ENCODE data around the gene GPR107. TPM values are rescaled to one million over a fixed set of nuclear protein-coding genes. Genes with fewer than 3 reads are reported as not detected.

Gene GPR107
- polyA plus RNA-seq, 2 of the 4 experiments (the other 2 are of a cell fraction): 28.1 to 45.1 TPM

DNA sequence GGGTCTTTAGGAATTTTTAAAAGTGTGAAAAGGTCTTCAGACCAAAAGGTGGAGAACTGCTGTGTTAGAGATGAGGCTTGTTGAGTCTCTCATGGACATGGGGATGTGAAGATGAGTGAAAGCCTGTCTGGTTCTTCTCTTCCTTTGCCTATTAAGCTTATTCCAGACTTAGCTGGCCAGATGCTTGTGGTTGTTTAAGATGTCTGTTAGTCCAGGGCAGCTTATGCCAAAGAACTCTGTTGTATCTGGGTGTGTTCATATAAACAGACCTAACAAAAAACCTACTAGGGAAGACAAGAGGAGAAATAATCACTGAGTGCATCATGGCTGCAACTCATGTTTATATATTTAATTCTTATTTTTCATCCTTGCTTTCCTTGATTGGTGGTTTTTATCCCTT is 61.0 kb downstream of the GPR107 start:
- Histone ChIP-seq H3K9me3 (no peaks in the 10 kb centered on the region), H3K4me2 (no peak overlapping the region), H3K27ac (no peak overlapping the region), H3K4me1 (peaks cover 13% of the 10 kb centered on the region), H3K4me3 (no peak overlapping the region)
- CTCF ChIA-PET: interaction anchor here (1.3 kb wide), 1 partner anchor 129 kb away, joined by 3 read pairs; no protein-coding TSS in a partner anchor
- no peak for FAIRE-seq
- POLR2A ChIA-PET: no interaction called here
- TF ChIP-seq REST (IDR thresholded peaks at IDR 0.05): no peak
- no peak for TF ChIP-seq POLR2AphosphoS2 (conservative IDR thresholded peaks at IDR 0.05; ENCODE audit: low read length)
- no peak for TF ChIP-seq TP53 (CRISPR knock-in tag; IDR thresholded peaks at IDR 0.05)
- TF ChIP-seq, protein P1, sequence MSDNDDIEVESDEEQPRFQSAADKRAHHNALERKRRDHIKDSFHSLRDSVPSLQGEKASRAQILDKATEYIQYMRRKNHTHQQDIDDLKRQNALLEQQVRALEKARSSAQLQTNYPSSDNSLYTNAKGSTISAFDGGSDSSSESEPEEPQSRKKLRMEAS (IDR thresholded peaks at IDR 0.05): no peak
- TF ChIP-seq HOXB13 (CRISPR knock-in tag; IDR thresholded peaks at IDR 0.05; ENCODE audit: low read depth): no peak
- TF ChIP-seq RFX5 (IDR thresholded peaks at IDR 0.05): no peak
- TF ChIP-seq HEYL (CRISPR knock-in tag; IDR thresholded peaks at IDR 0.05): no peak
- no peak for TF ChIP-seq JUNB (IDR thresholded peaks at IDR 0.05)
- TF ChIP-seq ZNF302 (CRISPR knock-in tag; IDR thresholded peaks at IDR 0.05): no peak
- DNase-seq (ENCODE audit: low read depth in 1 of 2, low spot score in 1 of 2): no peak
- ATAC-seq: no peak

- Histone ChIP-seq H3K4me2 (no peak overlapping the region), H3K9me3 (no peaks in the 10 kb centered on the region), H3K27ac (no peak overlapping the region), H3K4me1 (peaks cover 13% of the 10 kb centered on the region), H3K4me3 (no peak overlapping the region)
- CTCF ChIA-PET: interaction anchor here (0.6 to 2.8 kb wide), 3 partner anchors 9 to 127 kb away, joined by 4 to 20 read pairs (median 4); no protein-coding TSS in a partner anchor
- ATAC-seq (no peak), DNase-seq (ENCODE audit: low read depth in 1 of 2, low spot score in 1 of 2) (no peak), FAIRE-seq (no peak)
- WGBS (ENCODE audit: missing lambda C conversion rate): 88% methylated on average over 9 of the region's 9 CpGs
- TF ChIP-seq RFX5 (IDR thresholded peaks at IDR 0.05) (no peak), FOXS1 (CRISPR knock-in tag; IDR thresholded peaks at IDR 0.05) (no peak), CHD4 (IDR thresholded peaks at IDR 0.05; ENCODE audit: borderline replicate concordance) (no peak), HOXB13 (CRISPR knock-in tag; IDR thresholded peaks at IDR 0.05; ENCODE audit: low read depth) (no peak), TFCP2L1 (CRISPR knock-in tag; IDR thresholded peaks at IDR 0.05) (no peak), CBX2 (IDR thresholded peaks at IDR 0.05; ENCODE audit: borderline replicate concordance, low read depth) (no peak), EP300 (IDR thresholded peaks at IDR 0.05) (no peak), FOSL2 (IDR thresholded peaks at IDR 0.05) (no peak), FOSL2 (CRISPR knock-in tag; IDR thresholded peaks at IDR 0.05) (no peak), USF2 (IDR thresholded peaks at IDR 0.05) (no peak), RARB (CRISPR knock-in tag; IDR thresholded peaks at IDR 0.05) (no peak), HEYL (CRISPR knock-in tag; IDR thresholded peaks at IDR 0.05) (no peak)
- POLR2A ChIA-PET: no interaction called here
These were observed 62.6 kb downstream of the GPR107 start for GRCh38 chr9:130116346-130116745.

- TF ChIP-seq JUN (IDR thresholded peaks at IDR 0.05) (no peak), RCOR1 (IDR thresholded peaks at IDR 0.05; ENCODE audit: low read depth, low read length) (no peak), CBX2 (IDR thresholded peaks at IDR 0.05; ENCODE audit: borderline replicate concordance, low read depth) (no peak), KDM5A (IDR thresholded peaks at IDR 0.05) (no peak), HOXB5 (CRISPR knock-in tag; IDR thresholded peaks at IDR 0.05) (no peak), GATA3 (IDR thresholded peaks at IDR 0.05; ENCODE audit: borderline replicate concordance) (no peak), NR3C1 (IDR thresholded peaks at IDR 0.05) (no peak), FOSB (CRISPR knock-in tag; IDR thresholded peaks at IDR 0.05) (no peak), CHD2 (IDR thresholded peaks at IDR 0.05; ENCODE audit: low read length, partially characterized antibody) (no peak)
- TF ChIP-seq, protein P2, sequence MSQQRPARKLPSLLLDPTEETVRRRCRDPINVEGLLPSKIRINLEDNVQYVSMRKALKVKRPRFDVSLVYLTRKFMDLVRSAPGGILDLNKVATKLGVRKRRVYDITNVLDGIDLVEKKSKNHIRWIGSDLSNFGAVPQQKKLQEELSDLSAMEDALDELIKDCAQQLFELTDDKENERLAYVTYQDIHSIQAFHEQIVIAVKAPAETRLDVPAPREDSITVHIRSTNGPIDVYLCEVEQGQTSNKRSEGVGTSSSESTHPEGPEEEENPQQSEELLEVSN (IDR thresholded peaks at IDR 0.05; ENCODE audit: borderline replicate concordance, low read depth): no peak
- TF ChIP-seq, protein P3, sequence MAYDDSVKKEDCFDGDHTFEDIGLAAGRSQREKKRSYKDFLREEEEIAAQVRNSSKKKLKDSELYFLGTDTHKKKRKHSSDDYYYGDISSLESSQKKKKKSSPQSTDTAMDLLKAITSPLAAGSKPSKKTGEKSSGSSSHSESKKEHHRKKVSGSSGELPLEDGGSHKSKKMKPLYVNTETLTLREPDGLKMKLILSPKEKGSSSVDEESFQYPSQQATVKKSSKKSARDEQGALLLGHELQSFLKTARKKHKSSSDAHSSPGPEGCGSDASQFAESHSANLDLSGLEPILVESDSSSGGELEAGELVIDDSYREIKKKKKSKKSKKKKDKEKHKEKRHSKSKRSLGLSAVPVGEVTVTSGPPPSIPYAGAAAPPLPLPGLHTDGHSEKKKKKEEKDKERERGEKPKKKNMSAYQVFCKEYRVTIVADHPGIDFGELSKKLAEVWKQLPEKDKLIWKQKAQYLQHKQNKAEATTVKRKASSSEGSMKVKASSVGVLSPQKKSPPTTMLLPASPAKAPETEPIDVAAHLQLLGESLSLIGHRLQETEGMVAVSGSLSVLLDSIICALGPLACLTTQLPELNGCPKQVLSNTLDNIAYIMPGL (CRISPR knock-in tag; IDR thresholded peaks at IDR 0.05; ENCODE audit: borderline replicate concordance): no peak
- no peak for DNase-seq (ENCODE audit: low read depth in 1 of 2, low spot score in 1 of 2)
- H3K9me3 ChIP-seq: no peaks in the 10 kb centered on the region
- POLR2A ChIA-PET: no interaction called here
- peak overlapping the region; percentile 0; the same call in 1 of the 3 replicates for H3K4me2 ChIP-seq
- CTCF ChIA-PET: interaction anchor here (0.8 to 2.8 kb wide), 3 partner anchors 10 to 14 kb away, joined by 3 to 20 read pairs (median 4); no protein-coding TSS in a partner anchor
- no peak for FAIRE-seq
- H3K27ac ChIP-seq: peak overlapping the region in 1 of 2 experiments; percentile 52; a peak in 3 of 6 replicates
- no peak for ATAC-seq
- no peak overlapping the region for H3K4me3 ChIP-seq
- peaks cover 13% of the 10 kb centered on the region for H3K4me1 ChIP-seq
- 97% methylated on average over 9 of the region's 9 CpGs for WGBS (ENCODE audit: missing lambda C conversion rate)
These were observed 63.7 kb downstream of the GPR107 start for GRCh38 chr9:130117376-130117775.

Data from A549 (cell line).